SU-DHL-6 (cell line): ENCODE results near the gene CGB3.

Experiments
- CTCF ChIP-seq: fragments of 200-600 bp; sonication (generic); IDR thresholded peaks from one replicate; pipeline ENCODE4 v1.5.1; 2017; ENCODE audit warnings: antibody characterized with exemption, mild to moderate bottlenecking, low read length, moderate library complexity; ENCODE audit not compliant: insufficient read depth, poor library complexity, severe bottlenecking
- EZH2phosphoT487 ChIP-seq: fragments of 200-600 bp; sonication (generic), shearing (Covaris generic); conservative IDR thresholded peaks from 2 replicates; pipeline ENCODE4 v1.6.1; 2018; ENCODE audit warnings: mild to moderate bottlenecking, antibody characterized with exemption, low read length, moderate library complexity, mixed read lengths

GRCh38 chr19:49058562-49058961, 34.4 kb upstream of the CGB3 start:
- no peak for TF ChIP-seq CTCF
- TF ChIP-seq EZH2phosphoT487 = no peak
